WTC11 (cell line): ENCODE data around the gene MSLN. TPM values are rescaled to one million over a fixed set of nuclear protein-coding genes. Genes with fewer than 3 reads are reported as not detected.

Experiments used
- AFF4 ChIP-seq: sonication (generic); formaldehyde crosslinking; IDR thresholded peaks from 2 replicates; pipeline ENCODE4 v1.8.1; 2023; ENCODE audit warnings: mild to moderate bottlenecking, missing genetic modification reagents, borderline replicate concordance
- FOXP1 ChIP-seq: sonication (generic); formaldehyde crosslinking; IDR thresholded peaks from 2 replicates; pipeline ENCODE4 v1.8.0; 2022; ENCODE audit warnings: missing genetic modification reagents, mild to moderate bottlenecking, moderate library complexity, borderline replicate concordance
- GRHL2 ChIP-seq: fragments of 250-450 bp; sonication (Bioruptor Pico); IDR thresholded peaks from 2 replicates; pipeline ENCODE4 v1.8.0; 2022; ENCODE audit warnings: mild to moderate bottlenecking, moderate library complexity; ENCODE audit not compliant: insufficient replicate concordance, severe bottlenecking
- NFE2L1 ChIP-seq: sonication (generic); formaldehyde crosslinking; IDR thresholded peaks from 2 replicates; pipeline ENCODE4 v1.8.1; 2023; ENCODE audit warnings: missing genetic modification reagents
- NR1H2 ChIP-seq: sonication (generic); formaldehyde crosslinking; IDR thresholded peaks from 2 replicates; pipeline ENCODE4 v1.9.0; 2021; ENCODE audit warnings: mild to moderate bottlenecking, moderate library complexity, missing genetic modification reagents
- RELA ChIP-seq: sonication (generic); formaldehyde crosslinking; IDR thresholded peaks from 2 replicates; pipeline ENCODE4 v1.8.1; 2022; ENCODE audit warnings: missing genetic modification reagents, mild to moderate bottlenecking, borderline replicate concordance
- SMAD4 ChIP-seq: sonication (generic); formaldehyde crosslinking; IDR thresholded peaks from 2 replicates; pipeline ENCODE4 v1.8.0; 2022; ENCODE audit warnings: mild to moderate bottlenecking, missing genetic modification reagents
- SP1 ChIP-seq: sonication (generic); formaldehyde crosslinking; conservative IDR thresholded peaks from 2 replicates; pipeline ENCODE4 v1.8.1; 2022; ENCODE audit warnings: missing genetic modification reagents
- TP53 ChIP-seq: sonication (generic); formaldehyde crosslinking; IDR thresholded peaks from 2 replicates; pipeline ENCODE4 v1.8.1; 2023; ENCODE audit warnings: mild to moderate bottlenecking, missing genetic modification reagents
- USF2 ChIP-seq: sonication (generic); formaldehyde crosslinking; IDR thresholded peaks from 2 replicates; pipeline ENCODE4 v1.8.1; 2023; ENCODE audit warnings: mild to moderate bottlenecking, missing genetic modification reagents, moderate library complexity
- ZBTB21 ChIP-seq: sonication (generic); formaldehyde crosslinking; IDR thresholded peaks from 2 replicates; pipeline ENCODE4 v1.8.1; 2023; ENCODE audit warnings: mild to moderate bottlenecking, missing genetic modification reagents, borderline replicate concordance
- ZMAT4 ChIP-seq: fragments of 250-450 bp; sonication (Bioruptor Pico); IDR thresholded peaks from 2 replicates; pipeline ENCODE4 v1.9.0; 2021; ENCODE audit warnings: mild to moderate bottlenecking
- ZNF138 ChIP-seq: sonication (generic); formaldehyde crosslinking; conservative IDR thresholded peaks from 2 replicates; pipeline ENCODE4 v1.8.1; 2022; ENCODE audit warnings: mild to moderate bottlenecking, moderate library complexity, missing genetic modification reagents
- ZNF232 ChIP-seq: sonication (generic); formaldehyde crosslinking; IDR thresholded peaks from 2 replicates; pipeline ENCODE4 v1.8.0; 2022; ENCODE audit warnings: mild to moderate bottlenecking, missing genetic modification reagents
- ZNF396 ChIP-seq: fragments of 250-450 bp; sonication (Bioruptor Pico); IDR thresholded peaks from 2 replicates; pipeline ENCODE4 v1.8.0; 2021; ENCODE audit warnings: mild to moderate bottlenecking, moderate library complexity, borderline replicate concordance
- ZNF416 ChIP-seq: fragments of 250-450 bp; sonication (Bioruptor Pico); IDR thresholded peaks from 2 replicates; pipeline ENCODE4 v1.9.0; 2021; ENCODE audit warnings: mild to moderate bottlenecking, inconsistent platforms
- ZNF671 ChIP-seq: fragments of 250-450 bp; sonication (Bioruptor Pico); IDR thresholded peaks from 2 replicates; pipeline ENCODE4 v1.8.0; 2021; ENCODE audit warnings: mild to moderate bottlenecking
- total RNA-seq: library from RNA; stranded (reverse); gene quantifications from 3 replicates; pipeline ENCODE4 v1.2.3, GENCODE V29; 2021
- TF ChIP-seq, protein P1 (sequence below): sonication (generic); formaldehyde crosslinking; conservative IDR thresholded peaks from 2 replicates; pipeline ENCODE4 v1.8.1; 2023; ENCODE audit warnings: mild to moderate bottlenecking, low read depth, missing genetic modification reagents, moderate library complexity
- TF ChIP-seq, protein P2 (sequence below): sonication (generic); formaldehyde crosslinking; IDR thresholded peaks from 2 replicates; pipeline ENCODE4 v1.8.1; 2022; ENCODE audit warnings: low read depth, missing genetic modification reagents, borderline replicate concordance
- TF ChIP-seq, protein P3 (sequence below): sonication (generic); formaldehyde crosslinking; IDR thresholded peaks from 2 replicates; pipeline ENCODE4 v1.8.1; 2023; ENCODE audit warnings: mild to moderate bottlenecking, moderate library complexity, missing genetic modification reagents
- TF ChIP-seq, protein P4 (sequence below): sonication (generic); formaldehyde crosslinking; IDR thresholded peaks from 2 replicates; pipeline ENCODE4 v1.8.0; 2022; ENCODE audit warnings: mild to moderate bottlenecking, missing genetic modification reagents
- TF ChIP-seq, protein P5 (sequence below): sonication (generic); formaldehyde crosslinking; IDR thresholded peaks from 2 replicates; pipeline ENCODE4 v1.8.0; 2022; ENCODE audit warnings: missing genetic modification reagents

The MSLN gene
- total RNA-seq, 1 experiment from 2014 or later: 0.20 TPM

DNA sequence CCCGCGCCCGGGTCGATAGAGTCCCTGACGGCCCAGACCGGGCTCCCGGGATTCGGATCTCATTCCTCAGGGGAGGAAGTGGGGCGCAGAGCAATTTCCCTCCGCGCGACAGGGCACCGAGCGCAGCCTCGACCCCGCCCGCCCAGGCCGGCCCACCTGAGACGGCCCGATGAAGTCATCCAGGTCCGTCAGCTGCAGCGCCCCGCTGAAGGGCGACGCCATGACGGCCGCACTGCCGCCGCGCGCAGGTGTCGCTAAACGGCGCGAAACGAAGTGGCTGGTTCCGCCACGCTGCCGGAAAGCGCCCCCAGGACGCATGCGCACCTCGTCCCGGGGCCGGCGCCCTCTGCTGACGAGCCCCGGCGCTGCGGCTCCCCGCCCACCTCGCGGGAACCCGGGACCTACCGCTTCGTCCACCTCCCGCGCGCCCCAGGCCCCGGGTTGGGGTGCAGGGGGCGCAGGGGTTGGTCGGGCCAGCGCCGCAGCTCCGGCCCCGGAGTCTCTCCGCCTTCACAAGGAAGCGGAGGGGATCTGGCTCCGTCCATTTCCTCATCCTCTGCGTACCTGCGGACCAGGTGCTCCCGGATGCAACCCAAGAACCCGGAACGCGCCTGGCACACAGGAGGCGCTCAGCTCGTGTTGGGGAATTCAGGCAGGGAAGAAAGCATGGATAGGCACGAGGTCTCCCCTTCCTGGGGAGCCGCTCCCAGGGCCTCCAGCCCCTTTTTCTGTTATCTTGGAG lies 19.6 kb upstream of the MSLN start, which contains the start of gene CIAO3 (continued):
- TF ChIP-seq AFF4 (CRISPR knock-in tag): no peak
- TF ChIP-seq, protein P1, sequence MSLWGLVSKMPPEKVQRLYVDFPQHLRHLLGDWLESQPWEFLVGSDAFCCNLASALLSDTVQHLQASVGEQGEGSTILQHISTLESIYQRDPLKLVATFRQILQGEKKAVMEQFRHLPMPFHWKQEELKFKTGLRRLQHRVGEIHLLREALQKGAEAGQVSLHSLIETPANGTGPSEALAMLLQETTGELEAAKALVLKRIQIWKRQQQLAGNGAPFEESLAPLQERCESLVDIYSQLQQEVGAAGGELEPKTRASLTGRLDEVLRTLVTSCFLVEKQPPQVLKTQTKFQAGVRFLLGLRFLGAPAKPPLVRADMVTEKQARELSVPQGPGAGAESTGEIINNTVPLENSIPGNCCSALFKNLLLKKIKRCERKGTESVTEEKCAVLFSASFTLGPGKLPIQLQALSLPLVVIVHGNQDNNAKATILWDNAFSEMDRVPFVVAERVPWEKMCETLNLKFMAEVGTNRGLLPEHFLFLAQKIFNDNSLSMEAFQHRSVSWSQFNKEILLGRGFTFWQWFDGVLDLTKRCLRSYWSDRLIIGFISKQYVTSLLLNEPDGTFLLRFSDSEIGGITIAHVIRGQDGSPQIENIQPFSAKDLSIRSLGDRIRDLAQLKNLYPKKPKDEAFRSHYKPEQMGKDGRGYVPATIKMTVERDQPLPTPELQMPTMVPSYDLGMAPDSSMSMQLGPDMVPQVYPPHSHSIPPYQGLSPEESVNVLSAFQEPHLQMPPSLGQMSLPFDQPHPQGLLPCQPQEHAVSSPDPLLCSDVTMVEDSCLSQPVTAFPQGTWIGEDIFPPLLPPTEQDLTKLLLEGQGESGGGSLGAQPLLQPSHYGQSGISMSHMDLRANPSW: no peak
- no peak for TF ChIP-seq TP53
- TF ChIP-seq ZNF138 (CRISPR knock-in tag): no peak
- TF ChIP-seq RELA: peak; percentile 80; the same call in 1 of the 2 replicates
- TF ChIP-seq, protein P2, sequence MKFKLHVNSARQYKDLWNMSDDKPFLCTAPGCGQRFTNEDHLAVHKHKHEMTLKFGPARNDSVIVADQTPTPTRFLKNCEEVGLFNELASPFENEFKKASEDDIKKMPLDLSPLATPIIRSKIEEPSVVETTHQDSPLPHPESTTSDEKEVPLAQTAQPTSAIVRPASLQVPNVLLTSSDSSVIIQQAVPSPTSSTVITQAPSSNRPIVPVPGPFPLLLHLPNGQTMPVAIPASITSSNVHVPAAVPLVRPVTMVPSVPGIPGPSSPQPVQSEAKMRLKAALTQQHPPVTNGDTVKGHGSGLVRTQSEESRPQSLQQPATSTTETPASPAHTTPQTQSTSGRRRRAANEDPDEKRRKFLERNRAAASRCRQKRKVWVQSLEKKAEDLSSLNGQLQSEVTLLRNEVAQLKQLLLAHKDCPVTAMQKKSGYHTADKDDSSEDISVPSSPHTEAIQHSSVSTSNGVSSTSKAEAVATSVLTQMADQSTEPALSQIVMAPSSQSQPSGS (CRISPR knock-in tag): peak; percentile 60; the same call in 1 of the 2 replicates
- TF ChIP-seq SMAD4: no peak
- TF ChIP-seq ZNF396 (CRISPR knock-in tag): no peak
- TF ChIP-seq USF2 (CRISPR knock-in tag): peak; percentile 67
- TF ChIP-seq ZNF232 (CRISPR knock-in tag): peak; percentile 52
- TF ChIP-seq ZBTB21 (CRISPR knock-in tag): peak; percentile 89; the same call in 1 of the 2 replicates
- TF ChIP-seq, protein P3, sequence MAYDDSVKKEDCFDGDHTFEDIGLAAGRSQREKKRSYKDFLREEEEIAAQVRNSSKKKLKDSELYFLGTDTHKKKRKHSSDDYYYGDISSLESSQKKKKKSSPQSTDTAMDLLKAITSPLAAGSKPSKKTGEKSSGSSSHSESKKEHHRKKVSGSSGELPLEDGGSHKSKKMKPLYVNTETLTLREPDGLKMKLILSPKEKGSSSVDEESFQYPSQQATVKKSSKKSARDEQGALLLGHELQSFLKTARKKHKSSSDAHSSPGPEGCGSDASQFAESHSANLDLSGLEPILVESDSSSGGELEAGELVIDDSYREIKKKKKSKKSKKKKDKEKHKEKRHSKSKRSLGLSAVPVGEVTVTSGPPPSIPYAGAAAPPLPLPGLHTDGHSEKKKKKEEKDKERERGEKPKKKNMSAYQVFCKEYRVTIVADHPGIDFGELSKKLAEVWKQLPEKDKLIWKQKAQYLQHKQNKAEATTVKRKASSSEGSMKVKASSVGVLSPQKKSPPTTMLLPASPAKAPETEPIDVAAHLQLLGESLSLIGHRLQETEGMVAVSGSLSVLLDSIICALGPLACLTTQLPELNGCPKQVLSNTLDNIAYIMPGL (CRISPR knock-in tag): peak; percentile 98
- TF ChIP-seq, protein P4, sequence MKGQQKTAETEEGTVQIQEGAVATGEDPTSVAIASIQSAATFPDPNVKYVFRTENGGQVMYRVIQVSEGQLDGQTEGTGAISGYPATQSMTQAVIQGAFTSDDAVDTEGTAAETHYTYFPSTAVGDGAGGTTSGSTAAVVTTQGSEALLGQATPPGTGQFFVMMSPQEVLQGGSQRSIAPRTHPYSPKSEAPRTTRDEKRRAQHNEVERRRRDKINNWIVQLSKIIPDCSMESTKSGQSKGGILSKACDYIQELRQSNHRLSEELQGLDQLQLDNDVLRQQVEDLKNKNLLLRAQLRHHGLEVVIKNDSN (CRISPR knock-in tag): 0 out of 2 replicates have a peak, but pooled peaks have one; percentile 26
- TF ChIP-seq GRHL2: no peak
- no peak for TF ChIP-seq ZNF671 (CRISPR knock-in tag)
- TF ChIP-seq FOXP1 (CRISPR knock-in tag): no peak; the same call in 1 of the 2 replicates
- peak; percentile 70; the same call in 1 of the 2 replicates for TF ChIP-seq NFE2L1 (CRISPR knock-in tag)
- TF ChIP-seq ZNF416 (CRISPR knock-in tag): no peak
- TF ChIP-seq, protein P5, sequence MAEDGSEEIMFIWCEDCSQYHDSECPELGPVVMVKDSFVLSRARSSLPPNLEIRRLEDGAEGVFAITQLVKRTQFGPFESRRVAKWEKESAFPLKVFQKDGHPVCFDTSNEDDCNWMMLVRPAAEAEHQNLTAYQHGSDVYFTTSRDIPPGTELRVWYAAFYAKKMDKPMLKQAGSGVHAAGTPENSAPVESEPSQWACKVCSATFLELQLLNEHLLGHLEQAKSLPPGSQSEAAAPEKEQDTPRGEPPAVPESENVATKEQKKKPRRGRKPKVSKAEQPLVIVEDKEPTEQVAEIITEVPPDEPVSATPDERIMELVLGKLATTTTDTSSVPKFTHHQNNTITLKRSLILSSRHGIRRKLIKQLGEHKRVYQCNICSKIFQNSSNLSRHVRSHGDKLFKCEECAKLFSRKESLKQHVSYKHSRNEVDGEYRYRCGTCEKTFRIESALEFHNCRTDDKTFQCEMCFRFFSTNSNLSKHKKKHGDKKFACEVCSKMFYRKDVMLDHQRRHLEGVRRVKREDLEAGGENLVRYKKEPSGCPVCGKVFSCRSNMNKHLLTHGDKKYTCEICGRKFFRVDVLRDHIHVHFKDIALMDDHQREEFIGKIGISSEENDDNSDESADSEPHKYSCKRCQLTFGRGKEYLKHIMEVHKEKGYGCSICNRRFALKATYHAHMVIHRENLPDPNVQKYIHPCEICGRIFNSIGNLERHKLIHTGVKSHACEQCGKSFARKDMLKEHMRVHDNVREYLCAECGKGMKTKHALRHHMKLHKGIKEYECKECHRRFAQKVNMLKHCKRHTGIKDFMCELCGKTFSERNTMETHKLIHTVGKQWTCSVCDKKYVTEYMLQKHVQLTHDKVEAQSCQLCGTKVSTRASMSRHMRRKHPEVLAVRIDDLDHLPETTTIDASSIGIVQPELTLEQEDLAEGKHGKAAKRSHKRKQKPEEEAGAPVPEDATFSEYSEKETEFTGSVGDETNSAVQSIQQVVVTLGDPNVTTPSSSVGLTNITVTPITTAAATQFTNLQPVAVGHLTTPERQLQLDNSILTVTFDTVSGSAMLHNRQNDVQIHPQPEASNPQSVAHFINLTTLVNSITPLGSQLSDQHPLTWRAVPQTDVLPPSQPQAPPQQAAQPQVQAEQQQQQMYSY (CRISPR knock-in tag): peak; percentile 58; the same call in 1 of the 2 replicates
- TF ChIP-seq NR1H2 (CRISPR knock-in tag): no peak
- TF ChIP-seq SP1: peak; percentile 98
- TF ChIP-seq ZMAT4: no peak
